WI38 (cell line): ENCODE measurements around the gene PTPN4.
"Not testable (repeated sequence)": the region's sequence is repeated elsewhere in the genome, so short reads cannot be mapped to it uniquely, and the experiment has no call there.

ENCODE experiments used
- H3K4me3 ChIP-seq: 2 replicates; pipeline ENCODE4 v1.5.1; 2011; ENCODE audit warnings: low read depth, mild to moderate bottlenecking, control low read depth, low read length
- CTCF ChIP-seq: IDR thresholded peaks from 2 replicates; pipeline ENCODE4 v1.5.1; 2012; ENCODE audit warnings: low read depth, mild to moderate bottlenecking, control low read depth, low read length

Gene PTPN4

GRCh38 chr2:119792907-119793312, 33.2 kb downstream of the PTPN4 start:
- TF ChIP-seq CTCF: no peak
- H3K4me3 ChIP-seq: no peak overlapping the region

- H3K4me3 ChIP-seq: no peak overlapping the region
- no peak for TF ChIP-seq CTCF
Measured at GRCh38 chr2:119794237-119794636, 34.5 kb downstream of the PTPN4 start.

- no peak for TF ChIP-seq CTCF
- no peak overlapping the region for H3K4me3 ChIP-seq
Measured at GRCh38 chr2:119795309-119796303, 35.9 kb downstream of the PTPN4 start.

GRCh38 chr2:119800376-119800902, 40.7 kb downstream of the PTPN4 start:
- H3K4me3 ChIP-seq: no peak overlapping the region
- no peak for TF ChIP-seq CTCF

GRCh38 chr2:119801040-119801439, 41.3 kb downstream of the PTPN4 start:
- TF ChIP-seq CTCF: no peak

GRCh38 chr2:119801989-119802388, 42.3 kb downstream of the PTPN4 start:
- H3K4me3 ChIP-seq: not testable (repeated sequence)

More at GRCh38 chr2:119801040-119801439, 41.3 kb downstream of the PTPN4 start:
- no peak overlapping the region for H3K4me3 ChIP-seq

- no peak for TF ChIP-seq CTCF
Measured at GRCh38 chr2:119803101-119803500, 43.4 kb downstream of the PTPN4 start.

GRCh38 chr2:119804409-119804808, 44.7 kb downstream of the PTPN4 start:
- H3K4me3 ChIP-seq: not testable (repeated sequence)

More at GRCh38 chr2:119803101-119803500, 43.4 kb downstream of the PTPN4 start:
- no peak overlapping the region for H3K4me3 ChIP-seq
